ENCODE data around the gene PELO. TPM values are rescaled to one million over a fixed set of nuclear protein-coding genes. Genes with fewer than 3 reads are reported as not detected.

PELO gene
- total and polyA plus RNA-seq, 9 of the 15 experiments (the other 6 are each of a cell fraction or from before 2014, with no cell fraction given), result 5.8 to 14.6 (median 9.6) TPM

DNA sequence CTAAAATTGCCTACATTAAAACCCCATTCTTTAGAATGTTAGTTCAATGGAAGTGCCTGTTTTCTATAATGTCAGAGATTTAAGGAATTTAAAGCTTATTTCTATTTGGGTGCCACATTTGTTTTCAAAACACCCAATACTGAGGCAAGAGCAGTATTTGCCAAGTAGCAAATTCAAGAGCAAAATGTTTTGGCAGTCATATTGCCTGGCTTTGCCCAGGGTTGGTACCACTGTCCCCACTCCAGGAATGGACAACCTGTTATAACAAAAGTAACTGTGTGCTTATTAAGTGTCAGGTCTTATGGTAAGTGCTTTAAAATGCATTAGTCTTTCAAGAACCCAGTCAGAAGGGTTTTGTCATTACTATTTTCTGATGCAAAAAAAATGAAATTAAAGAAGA is 19.3 kb downstream of the PELO start (continued):
- TF ChIP-seq, protein P1, sequence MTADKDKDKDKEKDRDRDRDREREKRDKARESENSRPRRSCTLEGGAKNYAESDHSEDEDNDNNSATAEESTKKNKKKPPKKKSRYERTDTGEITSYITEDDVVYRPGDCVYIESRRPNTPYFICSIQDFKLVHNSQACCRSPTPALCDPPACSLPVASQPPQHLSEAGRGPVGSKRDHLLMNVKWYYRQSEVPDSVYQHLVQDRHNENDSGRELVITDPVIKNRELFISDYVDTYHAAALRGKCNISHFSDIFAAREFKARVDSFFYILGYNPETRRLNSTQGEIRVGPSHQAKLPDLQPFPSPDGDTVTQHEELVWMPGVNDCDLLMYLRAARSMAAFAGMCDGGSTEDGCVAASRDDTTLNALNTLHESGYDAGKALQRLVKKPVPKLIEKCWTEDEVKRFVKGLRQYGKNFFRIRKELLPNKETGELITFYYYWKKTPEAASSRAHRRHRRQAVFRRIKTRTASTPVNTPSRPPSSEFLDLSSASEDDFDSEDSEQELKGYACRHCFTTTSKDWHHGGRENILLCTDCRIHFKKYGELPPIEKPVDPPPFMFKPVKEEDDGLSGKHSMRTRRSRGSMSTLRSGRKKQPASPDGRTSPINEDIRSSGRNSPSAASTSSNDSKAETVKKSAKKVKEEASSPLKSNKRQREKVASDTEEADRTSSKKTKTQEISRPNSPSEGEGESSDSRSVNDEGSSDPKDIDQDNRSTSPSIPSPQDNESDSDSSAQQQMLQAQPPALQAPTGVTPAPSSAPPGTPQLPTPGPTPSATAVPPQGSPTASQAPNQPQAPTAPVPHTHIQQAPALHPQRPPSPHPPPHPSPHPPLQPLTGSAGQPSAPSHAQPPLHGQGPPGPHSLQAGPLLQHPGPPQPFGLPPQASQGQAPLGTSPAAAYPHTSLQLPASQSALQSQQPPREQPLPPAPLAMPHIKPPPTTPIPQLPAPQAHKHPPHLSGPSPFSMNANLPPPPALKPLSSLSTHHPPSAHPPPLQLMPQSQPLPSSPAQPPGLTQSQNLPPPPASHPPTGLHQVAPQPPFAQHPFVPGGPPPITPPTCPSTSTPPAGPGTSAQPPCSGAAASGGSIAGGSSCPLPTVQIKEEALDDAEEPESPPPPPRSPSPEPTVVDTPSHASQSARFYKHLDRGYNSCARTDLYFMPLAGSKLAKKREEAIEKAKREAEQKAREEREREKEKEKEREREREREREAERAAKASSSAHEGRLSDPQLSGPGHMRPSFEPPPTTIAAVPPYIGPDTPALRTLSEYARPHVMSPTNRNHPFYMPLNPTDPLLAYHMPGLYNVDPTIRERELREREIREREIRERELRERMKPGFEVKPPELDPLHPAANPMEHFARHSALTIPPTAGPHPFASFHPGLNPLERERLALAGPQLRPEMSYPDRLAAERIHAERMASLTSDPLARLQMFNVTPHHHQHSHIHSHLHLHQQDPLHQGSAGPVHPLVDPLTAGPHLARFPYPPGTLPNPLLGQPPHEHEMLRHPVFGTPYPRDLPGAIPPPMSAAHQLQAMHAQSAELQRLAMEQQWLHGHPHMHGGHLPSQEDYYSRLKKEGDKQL (CRISPR knock-in tag; IDR thresholded peaks at IDR 0.05; ENCODE audit: borderline replicate concordance), result no peak

DNA sequence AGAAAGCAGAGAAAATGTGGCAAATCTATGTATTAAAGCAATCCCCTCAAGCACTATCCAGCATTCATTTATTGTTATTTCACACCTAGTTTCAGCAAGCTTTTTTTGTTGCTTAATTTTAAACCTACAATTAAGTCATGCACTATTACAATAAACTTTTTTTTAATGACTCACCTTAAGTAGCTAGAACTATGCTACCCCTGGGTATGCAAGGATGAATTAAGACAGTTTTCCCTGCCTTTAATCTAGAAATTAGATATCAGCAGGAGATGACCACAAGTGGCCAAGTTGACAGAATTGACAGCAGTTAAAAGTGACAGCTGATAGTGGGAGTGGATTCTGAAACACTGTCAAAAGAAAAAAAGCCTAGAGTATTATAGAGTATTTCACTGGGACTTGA is 20.0 kb downstream of the PELO start:
- no peak for DNase-seq (ENCODE audit: extremely low read depth in 1 of 4, low spot score in 3 of 4)
- H2AFZ ChIP-seq (ENCODE audit: low read depth, low read length), result no peak overlapping the region
- ATAC-seq, result no peak
- ChIA-PET CTCF (ENCODE audit: low intra/inter-chr PET ratio) (no interaction called here), POLR2A (interaction anchor here (0.7 to 1.5 kb wide), 2 partner anchors 8 to 10 kb away, joined by 4 to 7 read pairs; no protein-coding TSS in a partner anchor)
- intact Hi-C loops (cut with micrococcal nuclease) (loop anchor here (10.0 kb wide), 1 partner anchor 287 kb away; no protein-coding TSS in a partner anchor), in situ Hi-C loops (cut with MboI) (no loop called here)
- no peaks in the 10 kb centered on the region; a peak in 2 of 5 replicates for H3K4me1 ChIP-seq (replicated peaks in 1 of 2; ENCODE audit: control insufficient read depth in 2 of 2, insufficient read depth in 2 of 2, low read length in 2 of 2)
- H3K27ac ChIP-seq (ENCODE audit: extremely low read depth, low read depth, low read length), result no peak overlapping the region
- H3K79me2 ChIP-seq (ENCODE audit: control insufficient read depth, insufficient read depth, low read length), result peaks cover 27% of the 10 kb centered on the region
- no TSS peak for BruUV-seq (replicated peaks)
- no peaks in the 10 kb centered on the region for H3K9me3 ChIP-seq (replicated peaks; ENCODE audit: control insufficient read depth, insufficient read depth, low read depth, low read length)
- no peak for FAIRE-seq
- TF ChIP-seq, protein P2, sequence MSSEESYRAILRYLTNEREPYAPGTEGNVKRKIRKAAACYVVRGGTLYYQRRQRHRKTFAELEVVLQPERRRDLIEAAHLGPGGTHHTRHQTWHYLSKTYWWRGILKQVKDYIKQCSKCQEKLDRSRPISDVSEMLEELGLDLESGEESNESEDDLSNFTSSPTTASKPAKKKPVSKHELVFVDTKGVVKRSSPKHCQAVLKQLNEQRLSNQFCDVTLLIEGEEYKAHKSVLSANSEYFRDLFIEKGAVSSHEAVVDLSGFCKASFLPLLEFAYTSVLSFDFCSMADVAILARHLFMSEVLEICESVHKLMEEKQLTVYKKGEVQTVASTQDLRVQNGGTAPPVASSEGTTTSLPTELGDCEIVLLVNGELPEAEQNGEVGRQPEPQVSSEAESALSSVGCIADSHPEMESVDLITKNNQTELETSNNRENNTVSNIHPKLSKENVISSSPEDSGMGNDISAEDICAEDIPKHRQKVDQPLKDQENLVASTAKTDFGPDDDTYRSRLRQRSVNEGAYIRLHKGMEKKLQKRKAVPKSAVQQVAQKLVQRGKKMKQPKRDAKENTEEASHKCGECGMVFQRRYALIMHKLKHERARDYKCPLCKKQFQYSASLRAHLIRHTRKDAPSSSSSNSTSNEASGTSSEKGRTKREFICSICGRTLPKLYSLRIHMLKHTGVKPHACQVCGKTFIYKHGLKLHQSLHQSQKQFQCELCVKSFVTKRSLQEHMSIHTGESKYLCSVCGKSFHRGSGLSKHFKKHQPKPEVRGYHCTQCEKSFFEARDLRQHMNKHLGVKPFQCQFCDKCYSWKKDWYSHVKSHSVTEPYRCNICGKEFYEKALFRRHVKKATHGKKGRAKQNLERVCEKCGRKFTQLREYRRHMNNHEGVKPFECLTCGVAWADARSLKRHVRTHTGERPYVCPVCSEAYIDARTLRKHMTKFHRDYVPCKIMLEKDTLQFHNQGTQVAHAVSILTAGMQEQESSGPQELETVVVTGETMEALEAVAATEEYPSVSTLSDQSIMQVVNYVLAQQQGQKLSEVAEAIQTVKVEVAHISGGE (CRISPR knock-in tag; IDR thresholded peaks at IDR 0.05), result no peak
- TF ChIP-seq, protein P3, sequence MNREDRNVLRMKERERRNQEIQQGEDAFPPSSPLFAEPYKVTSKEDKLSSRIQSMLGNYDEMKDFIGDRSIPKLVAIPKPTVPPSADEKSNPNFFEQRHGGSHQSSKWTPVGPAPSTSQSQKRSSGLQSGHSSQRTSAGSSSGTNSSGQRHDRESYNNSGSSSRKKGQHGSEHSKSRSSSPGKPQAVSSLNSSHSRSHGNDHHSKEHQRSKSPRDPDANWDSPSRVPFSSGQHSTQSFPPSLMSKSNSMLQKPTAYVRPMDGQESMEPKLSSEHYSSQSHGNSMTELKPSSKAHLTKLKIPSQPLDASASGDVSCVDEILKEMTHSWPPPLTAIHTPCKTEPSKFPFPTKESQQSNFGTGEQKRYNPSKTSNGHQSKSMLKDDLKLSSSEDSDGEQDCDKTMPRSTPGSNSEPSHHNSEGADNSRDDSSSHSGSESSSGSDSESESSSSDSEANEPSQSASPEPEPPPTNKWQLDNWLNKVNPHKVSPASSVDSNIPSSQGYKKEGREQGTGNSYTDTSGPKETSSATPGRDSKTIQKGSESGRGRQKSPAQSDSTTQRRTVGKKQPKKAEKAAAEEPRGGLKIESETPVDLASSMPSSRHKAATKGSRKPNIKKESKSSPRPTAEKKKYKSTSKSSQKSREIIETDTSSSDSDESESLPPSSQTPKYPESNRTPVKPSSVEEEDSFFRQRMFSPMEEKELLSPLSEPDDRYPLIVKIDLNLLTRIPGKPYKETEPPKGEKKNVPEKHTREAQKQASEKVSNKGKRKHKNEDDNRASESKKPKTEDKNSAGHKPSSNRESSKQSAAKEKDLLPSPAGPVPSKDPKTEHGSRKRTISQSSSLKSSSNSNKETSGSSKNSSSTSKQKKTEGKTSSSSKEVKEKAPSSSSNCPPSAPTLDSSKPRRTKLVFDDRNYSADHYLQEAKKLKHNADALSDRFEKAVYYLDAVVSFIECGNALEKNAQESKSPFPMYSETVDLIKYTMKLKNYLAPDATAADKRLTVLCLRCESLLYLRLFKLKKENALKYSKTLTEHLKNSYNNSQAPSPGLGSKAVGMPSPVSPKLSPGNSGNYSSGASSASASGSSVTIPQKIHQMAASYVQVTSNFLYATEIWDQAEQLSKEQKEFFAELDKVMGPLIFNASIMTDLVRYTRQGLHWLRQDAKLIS (CRISPR knock-in tag; IDR thresholded peaks at IDR 0.05), result no peak
- TF ChIP-seq ZEB2 (IDR thresholded peaks at IDR 0.05), result no peak
- no peak for TF ChIP-seq BMI1 (IDR thresholded peaks at IDR 0.05; ENCODE audit: low read length)
- peaks cover 18% of the 10 kb centered on the region for H3K36me3 ChIP-seq (ENCODE audit: control insufficient read depth, insufficient read depth, low read length)
- no peaks in the 10 kb centered on the region for H3K27me3 ChIP-seq (ENCODE audit: control insufficient read depth in 2 of 2, insufficient read depth in 2 of 2, low read length in 2 of 2)
- H4K20me1 ChIP-seq (replicated peaks; ENCODE audit: control insufficient read depth, insufficient read depth, low read length), result no peaks in the 10 kb centered on the region; the same call in none of the 2 replicates
- H3K4me2 ChIP-seq (ENCODE audit: insufficient read depth, low read length), result no peak overlapping the region
- H3K4me3 ChIP-seq, result no peak overlapping the region
- peaks cover 4% of the 10 kb centered on the region for H3K9me1 ChIP-seq (ENCODE audit: control insufficient read depth, insufficient read depth, low read length)
- H3K9ac ChIP-seq (ENCODE audit: insufficient read depth in 1 of 2, low read depth in 2 of 2, low read length in 2 of 2), result no peak overlapping the region
